K562 (cell line): ENCODE results near the gene RRBP1. TPM values are rescaled to one million over a fixed set of nuclear protein-coding genes. Genes with fewer than 3 reads are reported as not detected.

ENCODE experiments used
- BCL6 ChIP-seq: fragments of 250-450 bp; sonication (Bioruptor Pico); IDR thresholded peaks from 2 replicates; pipeline ENCODE4 v1.4.0; 2020
- CBFA2T3 ChIP-seq: fragments of 450-650 bp; IDR thresholded peaks from 2 replicates; pipeline ENCODE4 v1.6.1; 2017
- CREB3L1 ChIP-seq: fragments of 450-650 bp; IDR thresholded peaks from 2 replicates; pipeline ENCODE4 v1.6.1; 2014; ENCODE audit warnings: low read depth, mild to moderate bottlenecking, moderate library complexity, borderline replicate concordance
- GTF2A2 ChIP-seq: IDR thresholded peaks from 2 replicates; pipeline ENCODE4 v1.6.1; 2016; ENCODE audit warnings: mild to moderate bottlenecking, missing genetic modification characterization, missing compliant biosample characterization
- MEF2A ChIP-seq: IDR thresholded peaks from 2 replicates; pipeline ENCODE4 v1.6.1; 2011; ENCODE audit warnings: low read depth, mild to moderate bottlenecking, low read length, moderate library complexity; ENCODE audit not compliant: control insufficient read depth
- NBN ChIP-seq: fragments of 450-650 bp; IDR thresholded peaks from 2 replicates; pipeline ENCODE4 v1.6.1; 2016; ENCODE audit warnings: low read depth, mild to moderate bottlenecking
- NR4A1 ChIP-seq, 2 experiments: fragments of 250-450 bp in 1 of 2; fragments of 450-650 bp in 1 of 2; sonication (Bioruptor Pico) in 1 of 2; IDR thresholded peaks; 2 replicates each; pipeline versions ENCODE4 v1.4.0 to v1.6.1; 2016 to 2020; ENCODE audit warnings: mild to moderate bottlenecking in 2 of 2, missing compliant biosample characterization in 1 of 2, missing genetic modification characterization in 1 of 2, moderate library complexity in 1 of 2
- RNF2 ChIP-seq: sonication (generic); IDR thresholded peaks from 2 replicates; pipeline ENCODE4 v1.6.1; 2016
- TSHZ1 ChIP-seq: fragments of 250-450 bp; sonication (Bioruptor Pico); IDR thresholded peaks from 2 replicates; pipeline ENCODE4 v1.4.0; 2020; ENCODE audit warnings: mild to moderate bottlenecking, moderate library complexity
- ZNF445 ChIP-seq: fragments of 250-450 bp; sonication (Bioruptor Pico); IDR thresholded peaks from 2 replicates; pipeline ENCODE4 v1.4.0; 2020; ENCODE audit warnings: low read depth, mild to moderate bottlenecking, moderate library complexity
- ZNF57 ChIP-seq: fragments of 450-650 bp; formaldehyde crosslinking; IDR thresholded peaks from 2 replicates; pipeline ENCODE4 v1.4.0; 2020; ENCODE audit warnings: mild to moderate bottlenecking, moderate library complexity
- ZNF639 ChIP-seq, 2 experiments: fragments of 200-800 bp in 1 of 2; sonication (Bioruptor generic) in 1 of 2; sonication (generic) in 1 of 2; formaldehyde crosslinking in 1 of 2; IDR thresholded peaks in 1 of 2; conservative IDR thresholded peaks in 1 of 2; 2 replicates each; pipeline versions ENCODE4 v1.5.0 to v1.6.1; 2016 to 2020; ENCODE audit warnings: missing compliant biosample characterization in 1 of 2, missing genetic modification characterization in 1 of 2, missing genetic modification reagents in 1 of 2
- ZNF75A ChIP-seq: fragments of 450-650 bp; formaldehyde crosslinking; IDR thresholded peaks from 2 replicates; pipeline ENCODE4 v1.4.0; 2020; ENCODE audit warnings: mild to moderate bottlenecking
- polyA plus RNA-seq, 8 experiments: library from polyadenylated mRNA; depleted of rRNA in 4 of 8; stranded (reverse) in 5 of 8; unstranded in 3 of 8; fragments of >200 nt; fragmentation: Nextera tagmentation in 2 of 8; fragmentation: Illumina TruSeq in 1 of 8; extraction: Ambion mirVana in 2 of 8; extraction: Trizol in 1 of 8; gene quantifications; 2 replicates each; pipeline versions ENCODE4 v1.2.1 to v1.2.3, GENCODE V29; 2011 to 2014; ENCODE audit warnings: inconsistent platforms in 1 of 8, missing spikeins in 1 of 8
- total RNA-seq, 7 experiments: library from RNA; depleted of rRNA in 6 of 7; stranded (reverse); fragments of >200 nt in 6 of 7; fragmentation: Illumina TruSeq in 2 of 7; extraction: Trizol in 2 of 7; gene quantifications; 2 replicates each; pipeline versions ENCODE4 v1.2.1 to v1.2.3, GENCODE V29; 2011 to 2021; ENCODE audit warnings: low replicate concordance in 1 of 7
- TF ChIP-seq, protein P1 (sequence below): fragments of 450-650 bp; formaldehyde crosslinking; IDR thresholded peaks from 2 replicates; pipeline ENCODE4 v1.4.0; 2020; ENCODE audit warnings: mild to moderate bottlenecking, moderate library complexity
- TF ChIP-seq, protein P2 (sequence below): fragments of 450-650 bp; IDR thresholded peaks from 2 replicates; pipeline ENCODE4 v1.6.1; 2016; ENCODE audit warnings: missing biosample characterization, missing genetic modification characterization
- TF ChIP-seq, protein P3 (sequence below): fragments of 450-650 bp; IDR thresholded peaks from 2 replicates; pipeline ENCODE4 v1.6.1; 2017; ENCODE audit warnings: mild to moderate bottlenecking, moderate library complexity

The RRBP1 gene
- total and polyA plus RNA-seq, 9 of the 15 experiments (the other 6 are each of a cell fraction or from before 2014, with no cell fraction given), result 0.84 to 32.0 (median 17.6) TPM

- TF ChIP-seq ZNF639 (CRISPR knock-in tag; conservative IDR thresholded peaks at IDR 0.05 in 1 of 2, IDR thresholded peaks at IDR 0.05 in 1 of 2), result peak in 1 of 2 experiments; percentile 38; a peak in 1 of 4 replicates
- no peak for TF ChIP-seq TSHZ1 (CRISPR knock-in tag)
- TF ChIP-seq, protein P1, sequence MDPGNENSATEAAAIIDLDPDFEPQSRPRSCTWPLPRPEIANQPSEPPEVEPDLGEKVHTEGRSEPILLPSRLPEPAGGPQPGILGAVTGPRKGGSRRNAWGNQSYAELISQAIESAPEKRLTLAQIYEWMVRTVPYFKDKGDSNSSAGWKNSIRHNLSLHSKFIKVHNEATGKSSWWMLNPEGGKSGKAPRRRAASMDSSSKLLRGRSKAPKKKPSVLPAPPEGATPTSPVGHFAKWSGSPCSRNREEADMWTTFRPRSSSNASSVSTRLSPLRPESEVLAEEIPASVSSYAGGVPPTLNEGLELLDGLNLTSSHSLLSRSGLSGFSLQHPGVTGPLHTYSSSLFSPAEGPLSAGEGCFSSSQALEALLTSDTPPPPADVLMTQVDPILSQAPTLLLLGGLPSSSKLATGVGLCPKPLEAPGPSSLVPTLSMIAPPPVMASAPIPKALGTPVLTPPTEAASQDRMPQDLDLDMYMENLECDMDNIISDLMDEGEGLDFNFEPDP, result no peak
- TF ChIP-seq CBFA2T3, result no peak
- TF ChIP-seq, protein P2, sequence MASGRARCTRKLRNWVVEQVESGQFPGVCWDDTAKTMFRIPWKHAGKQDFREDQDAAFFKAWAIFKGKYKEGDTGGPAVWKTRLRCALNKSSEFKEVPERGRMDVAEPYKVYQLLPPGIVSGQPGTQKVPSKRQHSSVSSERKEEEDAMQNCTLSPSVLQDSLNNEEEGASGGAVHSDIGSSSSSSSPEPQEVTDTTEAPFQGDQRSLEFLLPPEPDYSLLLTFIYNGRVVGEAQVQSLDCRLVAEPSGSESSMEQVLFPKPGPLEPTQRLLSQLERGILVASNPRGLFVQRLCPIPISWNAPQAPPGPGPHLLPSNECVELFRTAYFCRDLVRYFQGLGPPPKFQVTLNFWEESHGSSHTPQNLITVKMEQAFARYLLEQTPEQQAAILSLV (tag), result no peak
- TF ChIP-seq GTF2A2 (tag), result no peak
- TF ChIP-seq BCL6, result no peak
- TF ChIP-seq RNF2, result no peak
- TF ChIP-seq ZNF445 (CRISPR knock-in tag), result no peak
- no peak for TF ChIP-seq ZNF75A (CRISPR knock-in tag)
- no peak for TF ChIP-seq ZNF57 (CRISPR knock-in tag)
- no peak for TF ChIP-seq NR4A1 (CRISPR knock-in tag; IDR thresholded peaks at IDR 0.05)
- no peak for TF ChIP-seq NR4A1 (tag; IDR thresholded peaks at IDR 0.05)
- no peak for TF ChIP-seq CREB3L1
- no peak for TF ChIP-seq MEF2A
- TF ChIP-seq, protein P3, sequence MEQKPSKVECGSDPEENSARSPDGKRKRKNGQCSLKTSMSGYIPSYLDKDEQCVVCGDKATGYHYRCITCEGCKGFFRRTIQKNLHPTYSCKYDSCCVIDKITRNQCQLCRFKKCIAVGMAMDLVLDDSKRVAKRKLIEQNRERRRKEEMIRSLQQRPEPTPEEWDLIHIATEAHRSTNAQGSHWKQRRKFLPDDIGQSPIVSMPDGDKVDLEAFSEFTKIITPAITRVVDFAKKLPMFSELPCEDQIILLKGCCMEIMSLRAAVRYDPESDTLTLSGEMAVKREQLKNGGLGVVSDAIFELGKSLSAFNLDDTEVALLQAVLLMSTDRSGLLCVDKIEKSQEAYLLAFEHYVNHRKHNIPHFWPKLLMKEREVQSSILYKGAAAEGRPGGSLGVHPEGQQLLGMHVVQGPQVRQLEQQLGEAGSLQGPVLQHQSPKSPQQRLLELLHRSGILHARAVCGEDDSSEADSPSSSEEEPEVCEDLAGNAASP, result no peak
- TF ChIP-seq NBN, result no peak
Observed at GRCh38 chr20:17569616-17570346, 112.3 kb downstream of the RRBP1 start, which contains the start of gene DSTN (continued).
